GM19452 (cell line): ENCODE data around the gene SLC25A10.
A peak's percentile ranks its signal among the peaks of the same experiment; 100 is the strongest.
"Not testable (repeated sequence)": the region's sequence is repeated elsewhere in the genome, so short reads cannot be mapped to it uniquely, and the experiment has no call there.

Experiments used
- ATAC-seq: cut with Tn5 transposase; IDR thresholded peaks from one replicate; pipeline ENCODE4 v1.9.1; 2021; ENCODE audit not compliant: unreplicated experiment

The SLC25A10 gene

GRCh38 chr17:81711814-81712467 lies at the start of gene SLC25A10:
TSS of gene SLC25A10 (plus strand) at chr17:81712284. CDS start at chr17:81712427, 143 bp downstream.
- peak; percentile 72 for ATAC-seq

GRCh38 chr17:81664051-81664470 lies 48.0 kb upstream of the SLC25A10 start:
- no peak for ATAC-seq

- no peak for ATAC-seq
These were observed 46.6 kb upstream of the SLC25A10 start for GRCh38 chr17:81665205-81666091.

GRCh38 chr17:81666092-81666341 lies 46.1 kb upstream of the SLC25A10 start:
- ATAC-seq = no peak

GRCh38 chr17:81666342-81667191 lies 45.5 kb upstream of the SLC25A10 start, which contains the start of the genes CCDC137 and OXLD1:
TSS of gene CCDC137 (plus strand) at chr17:81666737. CDS start at chr17:81666767, 30 bp downstream.
TSS of gene OXLD1 (minus strand) at chr17:81666605. CDS start at chr17:81666577, 28 bp downstream.
- ATAC-seq = peak; percentile 93

GRCh38 chr17:81667754-81668153 lies 44.3 kb upstream of the SLC25A10 start:
- ATAC-seq = no peak

GRCh38 chr17:81672504-81672903 lies 39.6 kb upstream of the SLC25A10 start:
- no peak for ATAC-seq

GRCh38 chr17:81672954-81673353 lies 39.1 kb upstream of the SLC25A10 start:
- ATAC-seq = no peak

- no peak for ATAC-seq
These were observed 38.4 kb upstream of the SLC25A10 start for GRCh38 chr17:81673561-81674258.

- not testable (repeated sequence) for ATAC-seq
These were observed 36.4 kb upstream of the SLC25A10 start for GRCh38 chr17:81675515-81676221.

GRCh38 chr17:81676906-81677305 lies 35.2 kb upstream of the SLC25A10 start:
- ATAC-seq = no peak

GRCh38 chr17:81680150-81680549 lies 31.9 kb upstream of the SLC25A10 start:
- no peak for ATAC-seq

- ATAC-seq = no peak
These were observed 30.4 kb upstream of the SLC25A10 start for GRCh38 chr17:81681672-81682071.

GRCh38 chr17:81682565-81683207 lies 29.4 kb upstream of the SLC25A10 start:
- ATAC-seq = no peak

- ATAC-seq = peak; percentile 31
These were observed 28.9 kb upstream of the SLC25A10 start for GRCh38 chr17:81683208-81683583.

GRCh38 chr17:81683584-81684441 lies 28.3 kb upstream of the SLC25A10 start, which contains the start of the genes ARL16 and HGS:
TSS of gene ARL16 (minus strand) at chr17:81683797. CDS start at chr17:81683753, 44 bp downstream.
TSS of gene HGS (plus strand) at chr17:81684011. CDS start at chr17:81684067, 56 bp downstream.
- peak; percentile 87 for ATAC-seq

GRCh38 chr17:81684442-81684911 lies 27.6 kb upstream of the SLC25A10 start:
- no peak for ATAC-seq

GRCh38 chr17:81685108-81685507 lies 27.0 kb upstream of the SLC25A10 start:
- ATAC-seq = no peak
